Sigmoid colon (tissue), 7 donors: ENCODE measurements around the gene HEXD. TPM values are rescaled to one million over a fixed set of nuclear protein-coding genes. Genes with fewer than 3 reads are reported as not detected.

ENCODE experiments used
- DNase-seq: peaks from one replicate; pipeline ENCODE4 v3.0.0-alpha.2; 2019
- H3K27ac ChIP-seq, 4 donors: fragments of 200-600 bp; sonication (generic); one replicate each; pipeline ENCODE4 v1.5.1; 2016 to 2019; ENCODE audit warnings: mild to moderate bottlenecking in 1 of 4
- H3K27me3 ChIP-seq, 3 donors: fragments of 200-600 bp; sonication (generic); one replicate each; pipeline ENCODE4 v1.5.1; 2019; ENCODE audit warnings: mild to moderate bottlenecking in 1 of 3
- H3K36me3 ChIP-seq, 4 donors: fragments of 200-600 bp; sonication (generic); one replicate each; pipeline ENCODE4 v1.5.1; 2016 to 2019
- H3K4me1 ChIP-seq, 4 donors: fragments of 200-600 bp; sonication (generic); one replicate each; pipeline ENCODE4 v1.5.1; 2017 to 2019
- H3K4me3 ChIP-seq, 4 donors: fragments of 200-600 bp; sonication (generic); one replicate each; pipeline ENCODE4 v1.5.1; 2017 to 2019; ENCODE audit warnings: mild to moderate bottlenecking in 2 of 4, moderate library complexity in 1 of 4
- H3K9me3 ChIP-seq, 4 donors: fragments of 200-600 bp in 3 of 4; sonication (generic) in 3 of 4; one replicate each; pipeline versions ENCODE4 v1.5.1 to v1.6.1; 2013 to 2019
- EP300 ChIP-seq, 4 donors: sonication (generic); formaldehyde crosslinking; IDR thresholded peaks; one replicate each; pipeline ENCODE4 v1.6.1; 2017; ENCODE audit warnings: antibody characterized with exemption in 4 of 4
- POLR2A ChIP-seq, 2 donors: fragments of 450-650 bp; IDR thresholded peaks; one replicate each; pipeline ENCODE4 v1.6.1; 2016; ENCODE audit warnings: antibody characterized with exemption in 2 of 2, mild to moderate bottlenecking in 2 of 2, moderate library complexity in 2 of 2
- POLR2AphosphoS5 ChIP-seq, 4 donors: sonication (generic); formaldehyde crosslinking; IDR thresholded peaks; one replicate each; pipeline ENCODE4 v1.6.1; 2017; ENCODE audit warnings: antibody characterized with exemption in 4 of 4
- WGBS, 2 donors: extraction: QIAGEN DNeasy Blood & Tissue Kit; methylation state at CpG; one replicate each; pipeline ENCODE4 v1.1.7; 2013; 5-methylcytosine and 5-hydroxymethylcytosine counted together
- intact Hi-C: fragments of 100-400 bp; cut with DNase I; formaldehyde crosslinking; loops from one replicate; pipeline ENCODE4 v1.15.1; 2023
- polyA plus RNA-seq, 3 donors: library from polyadenylated mRNA; stranded (reverse); fragments of 200-250 nt; gene quantifications; one replicate each; pipeline ENCODE4 v1.2.3, GENCODE V29; 2013
- small RNA-seq, 3 donors: library from RNA; depleted of rRNA; stranded (forward); fragments of <200 nt; gene quantifications; one replicate each; pipeline ENCODE3, GENCODE V24; 2016
- total RNA-seq, 4 donors: library from RNA; depleted of rRNA; stranded (reverse); fragments of >200 nt; gene quantifications; one replicate each; pipeline ENCODE4 v1.1.0, GENCODE V29; 2016
- TF ChIP-seq, protein P1 (sequence below), 4 experiments: fragments of 450-650 bp in 3 of 4; fragments of 200-600 bp in 1 of 4; IDR thresholded peaks; one replicate each; pipeline ENCODE4 v1.5.1; 2016 to 2019; ENCODE audit warnings: antibody characterized with exemption in 4 of 4, mild to moderate bottlenecking in 3 of 4, moderate library complexity in 2 of 4
- donor health status: healthy with polysubstance abuse.
- donor health status: Bipolar disorder and iron deficiency.
- donor health status: healthy.

Gene HEXD
- total and polyA plus RNA-seq, 7 donors = 9.5 to 46.2 (median 23.9) TPM

DNA sequence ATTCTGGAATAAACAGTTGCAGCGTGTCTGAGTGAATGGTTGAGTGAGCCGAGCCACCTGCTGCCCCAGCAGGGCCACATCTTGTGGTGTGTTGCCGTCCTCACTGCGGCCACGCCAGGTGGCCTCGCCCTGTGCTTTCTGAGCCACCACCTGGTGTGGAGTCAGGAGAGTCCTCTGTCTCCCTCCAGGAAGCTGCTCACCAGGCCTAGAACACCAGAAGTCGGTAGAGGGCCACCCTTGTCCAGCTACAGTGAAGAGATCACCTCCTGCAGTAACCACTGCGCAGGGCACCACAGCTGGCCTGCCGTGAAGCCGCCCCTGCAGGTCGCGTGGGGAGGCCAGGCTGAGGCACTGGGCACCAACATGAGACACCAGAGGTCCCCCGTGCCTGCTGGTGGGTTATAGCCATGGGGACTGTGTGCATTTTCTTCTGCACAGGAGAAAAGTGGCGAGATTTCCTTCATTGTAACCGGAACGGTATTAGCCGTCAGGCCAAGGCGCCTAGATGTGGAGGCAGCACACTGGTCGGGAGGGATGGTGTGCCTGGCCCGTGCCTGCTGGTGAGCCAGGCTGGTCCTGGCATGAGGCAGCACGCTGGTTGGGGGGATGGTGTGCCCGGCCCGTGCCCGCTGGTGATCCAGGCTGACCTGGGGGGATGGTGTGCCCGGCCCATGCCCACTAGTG, 72.5 kb downstream of the HEXD start:
- Histone ChIP-seq H3K27ac (no peak overlapping the region), H3K9me3 (no peaks in the 10 kb centered on the region), H3K4me3 (no peak overlapping the region), H3K27me3 (no peaks in the 10 kb centered on the region), H3K36me3 (peaks cover 12 to 33% (median 17%) of the 10 kb centered on the region in 4 donors), H3K4me1 (peaks cover 0 to 28% (median 16%) of the 10 kb centered on the region in 4 donors)
- DNase-seq = no peak
- intact Hi-C loops = loop anchor here (5.0 to 10.0 kb wide), 2 partner anchors 138 to 154 kb away; partner anchors contain the start of gene WDR45B
- WGBS, 2 donors = 72 to 79% methylated on average over 25 of the region's 25 CpGs
- TF ChIP-seq POLR2A (IDR thresholded peaks at IDR 0.05) (no peak), EP300 (IDR thresholded peaks at IDR 0.05) (no peak), POLR2AphosphoS5 (IDR thresholded peaks at IDR 0.05) (no peak)
- TF ChIP-seq, protein P1, sequence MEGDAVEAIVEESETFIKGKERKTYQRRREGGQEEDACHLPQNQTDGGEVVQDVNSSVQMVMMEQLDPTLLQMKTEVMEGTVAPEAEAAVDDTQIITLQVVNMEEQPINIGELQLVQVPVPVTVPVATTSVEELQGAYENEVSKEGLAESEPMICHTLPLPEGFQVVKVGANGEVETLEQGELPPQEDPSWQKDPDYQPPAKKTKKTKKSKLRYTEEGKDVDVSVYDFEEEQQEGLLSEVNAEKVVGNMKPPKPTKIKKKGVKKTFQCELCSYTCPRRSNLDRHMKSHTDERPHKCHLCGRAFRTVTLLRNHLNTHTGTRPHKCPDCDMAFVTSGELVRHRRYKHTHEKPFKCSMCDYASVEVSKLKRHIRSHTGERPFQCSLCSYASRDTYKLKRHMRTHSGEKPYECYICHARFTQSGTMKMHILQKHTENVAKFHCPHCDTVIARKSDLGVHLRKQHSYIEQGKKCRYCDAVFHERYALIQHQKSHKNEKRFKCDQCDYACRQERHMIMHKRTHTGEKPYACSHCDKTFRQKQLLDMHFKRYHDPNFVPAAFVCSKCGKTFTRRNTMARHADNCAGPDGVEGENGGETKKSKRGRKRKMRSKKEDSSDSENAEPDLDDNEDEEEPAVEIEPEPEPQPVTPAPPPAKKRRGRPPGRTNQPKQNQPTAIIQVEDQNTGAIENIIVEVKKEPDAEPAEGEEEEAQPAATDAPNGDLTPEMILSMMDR (IDR thresholded peaks at IDR 0.05) = no peak

DNA sequence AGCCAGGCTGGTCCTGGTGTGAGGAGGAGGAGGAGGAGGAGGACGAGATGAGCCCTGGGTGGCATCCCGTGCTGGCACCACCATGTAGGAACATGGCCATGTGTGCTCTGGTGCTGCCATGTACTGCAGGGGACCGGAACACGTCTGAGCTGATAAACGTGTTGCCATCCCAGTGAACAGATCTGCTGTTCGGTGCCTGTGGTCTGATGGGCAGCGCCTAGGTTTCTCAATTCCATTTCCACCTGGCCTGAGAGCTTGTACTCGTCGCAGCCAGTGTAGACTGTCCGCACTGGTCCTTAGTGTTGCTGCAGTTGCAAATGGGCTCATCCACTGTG, 73.0 kb downstream of the HEXD start:
- H3K36me3 ChIP-seq = peaks cover 7 to 28% (median 13%) of the 10 kb centered on the region in 4 donors
- H3K4me3 ChIP-seq = no peak overlapping the region
- H3K4me1 ChIP-seq = peaks cover 0 to 31% (median 17%) of the 10 kb centered on the region in 4 donors
- no peak for DNase-seq
- intact Hi-C loops = loop anchor here (5.0 to 10.0 kb wide), 2 partner anchors 139 to 154 kb away; partner anchors contain the start of gene WDR45B
- H3K27me3 ChIP-seq = no peaks in the 10 kb centered on the region
- H3K9me3 ChIP-seq = no peaks in the 10 kb centered on the region
- no peak overlapping the region for H3K27ac ChIP-seq
- WGBS, 2 donors = 93 to 94% methylated on average over 10 of the region's 10 CpGs
- TF ChIP-seq POLR2A (IDR thresholded peaks at IDR 0.05) = no peak
- TF ChIP-seq POLR2AphosphoS5 (IDR thresholded peaks at IDR 0.05) = no peak
- no peak for TF ChIP-seq EP300 (IDR thresholded peaks at IDR 0.05)
- TF ChIP-seq, protein P1 (IDR thresholded peaks at IDR 0.05) = no peak

DNA sequence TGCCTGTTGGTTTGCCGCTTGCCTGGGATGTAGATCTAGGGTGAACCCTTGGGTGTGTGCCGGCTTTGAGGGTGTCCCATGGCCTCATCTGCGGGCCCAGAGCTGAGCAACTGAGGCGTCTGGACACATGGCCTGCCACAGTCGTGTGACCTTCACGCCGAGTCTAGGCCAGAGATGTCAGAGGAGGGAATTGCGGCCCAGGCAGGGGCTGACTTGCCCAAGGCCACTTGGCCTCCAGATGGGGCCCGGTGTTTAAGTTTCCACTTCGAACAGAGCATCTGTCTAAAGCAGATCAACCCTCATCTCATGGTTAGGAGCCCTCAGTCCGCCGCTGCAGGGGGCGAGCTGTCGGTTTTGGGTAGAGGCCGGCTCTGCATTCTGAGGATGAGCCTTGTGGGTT, 73.4 kb downstream of the HEXD start:
- intact Hi-C loops = loop anchor here (5.0 to 10.0 kb wide), 2 partner anchors 139 to 153 kb away; partner anchors contain the start of gene WDR45B
- Histone ChIP-seq H3K4me1 (peaks cover 0 to 35% (median 20%) of the 10 kb centered on the region in 4 donors), H3K9me3 (no peaks in the 10 kb centered on the region), H3K27ac (no peak overlapping the region), H3K36me3 (peaks cover 3 to 24% (median 11%) of the 10 kb centered on the region in 4 donors), H3K27me3 (no peaks in the 10 kb centered on the region), H3K4me3 (no peak overlapping the region)
- no peak for DNase-seq
- 91 to 96% methylated on average over 15 of the region's 15 CpGs for WGBS, 2 donors
- TF ChIP-seq, protein P1 (IDR thresholded peaks at IDR 0.05) = no peak
- no peak for TF ChIP-seq POLR2A (IDR thresholded peaks at IDR 0.05)
- no peak for TF ChIP-seq POLR2AphosphoS5 (IDR thresholded peaks at IDR 0.05)
- TF ChIP-seq EP300 (IDR thresholded peaks at IDR 0.05) = no peak

Small RNA genes within 50 kb of the gene (small RNA-seq; reads per million reads assigned to genes)
- gene RF00019 = 0 reads per million in 3 donors

Other genes with a start within 250 kb of the HEXD start
- 10 to 100 TPM; 13.3 to 34.1 (median 20.8) TPM for gene CCDC57, start 205.5 kb upstream of the HEXD start, total RNA-seq
- gene CCDC57, start 205.5 kb upstream of the HEXD start, polyA plus RNA-seq = 10 to 100 TPM; 17.4 to 47.8 (median 25.4) TPM
- 10 to 100 TPM in 3 of 4 donors, 1 to 10 TPM in 1; 9.6 to 19.7 (median 11.6) TPM for gene SLC16A3, start 189.3 kb upstream of the HEXD start, total RNA-seq
- gene SLC16A3, start 189.3 kb upstream of the HEXD start, polyA plus RNA-seq = 100 to 1,000 TPM in 1 of 3 donors, 10 to 100 TPM in 2; 10.8 to 140 (median 37.9) TPM
- gene CSNK1D, start 144.6 kb upstream of the HEXD start, total RNA-seq = 10 to 100 TPM; 45.1 to 61.2 (median 48.9) TPM
- 100 to 1,000 TPM in 1 of 3 donors, 10 to 100 TPM in 2; 55.9 to 142 (median 86.2) TPM for gene CSNK1D, start 144.6 kb upstream of the HEXD start, polyA plus RNA-seq
- 1 to 10 TPM in 2 of 4 donors, not detected in 2; 2.8 to 4.3 TPM for gene CD7, start 100.7 kb upstream of the HEXD start, total RNA-seq
- gene CD7, start 100.7 kb upstream of the HEXD start, polyA plus RNA-seq = 10 to 100 TPM in 1 of 3 donors, 1 to 10 TPM in 1, under 1 TPM in 1; 0.60 to 38.3 (median 4.6) TPM
- gene SECTM1, start 84.6 kb upstream of the HEXD start, total RNA-seq = 10 to 100 TPM in 2 of 4 donors, 1 to 10 TPM in 2; 8.4 to 56.9 (median 10.5) TPM
- gene SECTM1, start 84.6 kb upstream of the HEXD start, polyA plus RNA-seq = 100 to 1,000 TPM in 1 of 3 donors, 10 to 100 TPM in 2; 64.3 to 105 (median 80.8) TPM
- not detected for gene TEX19, start 59.1 kb upstream of the HEXD start, total RNA-seq
- under 1 TPM in 1 of 3 donors, not detected in 2; 0.04 TPM for gene TEX19, start 59.1 kb upstream of the HEXD start, polyA plus RNA-seq
- not detected for gene UTS2R, start 46.6 kb upstream of the HEXD start, total RNA-seq
- gene UTS2R, start 46.6 kb upstream of the HEXD start, polyA plus RNA-seq = not detected
- gene OGFOD3, start 239 bp downstream of the HEXD start, total RNA-seq = 10 to 100 TPM; 14.1 to 28.2 (median 22.1) TPM
- 10 to 100 TPM in 1 of 3 donors, 1 to 10 TPM in 2; 6.0 to 23.4 (median 6.9) TPM for gene OGFOD3, start 239 bp downstream of the HEXD start, polyA plus RNA-seq
- gene CYBC1, start 32.4 kb downstream of the HEXD start, total RNA-seq = 10 to 100 TPM; 22.8 to 76.6 (median 46.7) TPM
- 100 to 1,000 TPM in 1 of 3 donors, 10 to 100 TPM in 2; 25.8 to 116 (median 32.1) TPM for gene CYBC1, start 32.4 kb downstream of the HEXD start, polyA plus RNA-seq
- 10 to 100 TPM; 34.6 to 50.4 (median 43.8) TPM for gene NARF, start 40.4 kb downstream of the HEXD start, total RNA-seq
- 10 to 100 TPM; 29.4 to 65.8 (median 38.6) TPM for gene NARF, start 40.4 kb downstream of the HEXD start, polyA plus RNA-seq
- 10 to 100 TPM; 29.3 to 56.8 (median 40.5) TPM for gene FOXK2, start 101.4 kb downstream of the HEXD start, total RNA-seq
- 10 to 100 TPM; 10.2 to 26.2 (median 11.6) TPM for gene FOXK2, start 101.4 kb downstream of the HEXD start, polyA plus RNA-seq
- 10 to 100 TPM; 51.7 to 67.0 (median 66.7) TPM for gene WDR45B, start 230.1 kb downstream of the HEXD start, total RNA-seq
- gene WDR45B, start 230.1 kb downstream of the HEXD start, polyA plus RNA-seq = 10 to 100 TPM; 62.5 to 70.1 (median 67.5) TPM